Mucosa of descending colon (tissue), 3 donors: Measurements from ENCODE around the gene OR4D6. TPM values are rescaled to one million over a fixed set of nuclear protein-coding genes. Genes with fewer than 3 reads are reported as not detected.

Source experiments
- ATAC-seq: fragments of 200-7000 bp; cut with Tn5 transposase; one replicate; pipeline ENCODE4 v1.9.1; 2020; ENCODE audit warnings: mild to moderate bottlenecking, moderate library complexity
- DNase-seq, 3 donors: peaks; one replicate each; pipeline ENCODE4 v3.0.0-alpha.2; 2020
- H3K36me3 ChIP-seq: fragments of 200-600 bp; one replicate; pipeline ENCODE4 v1.8.0; 2021; ENCODE audit warnings: low read depth, mild to moderate bottlenecking
- H3K4me1 ChIP-seq: fragments of 200-600 bp; one replicate; pipeline ENCODE4 v1.8.0; 2021; ENCODE audit warnings: low read depth, mild to moderate bottlenecking
- H3K4me3 ChIP-seq: fragments of 200-600 bp; one replicate; pipeline ENCODE4 v1.8.0; 2021; ENCODE audit warnings: mild to moderate bottlenecking
- H3K9me3 ChIP-seq: fragments of 200-600 bp; one replicate; pipeline ENCODE4 v1.8.0; 2021; ENCODE audit warnings: mild to moderate bottlenecking
- CTCF ChIP-seq: fragments of 200-600 bp; IDR thresholded peaks from one replicate; pipeline ENCODE4 v1.8.0; 2022; ENCODE audit warnings: antibody characterized with exemption, mild to moderate bottlenecking
- intact Hi-C, 2 donors: fragments of 100-400 bp; cut with DNase I in 1 of 2; cut with micrococcal nuclease in 1 of 2; formaldehyde crosslinking; loops; one replicate each; pipeline versions ENCODE4 v1.11.0 to v1.11.1; 2022; cut with DNase I, micrococcal nuclease
- total RNA-seq, 3 donors: library from RNA; stranded (reverse); fragmentation: NEBNext Ultra II Directional in 2 of 3; extraction: Animal tissue kit (Norgen Biotek cat#: 25700) in 2 of 3; gene quantifications; one replicate each; pipeline versions ENCODE4 v1.2.1 to v1.2.4, GENCODE V29; 2021 to 2023
- donor health status: DM: no; HTN: no; CAD: no; lungs with moderate emphysema.
- donor health status: DM: no; HTN: no; CAD: no.
- donor health status: DM: no; HTN: yes; CAD: no.

The OR4D6 gene
- total RNA-seq, 3 donors from 2014 or later = not detected

GRCh38 chr11:59423835-59424234, 32.9 kb upstream of the OR4D6 start:
- no peak for ATAC-seq
- intact Hi-C loops = no loop called here
- H3K36me3 ChIP-seq = no peaks in the 10 kb centered on the region
- no peak overlapping the region for H3K4me3 ChIP-seq
- no peak for TF ChIP-seq CTCF
- H3K9me3 ChIP-seq = no peaks in the 10 kb centered on the region
- DNase-seq = no peak
- no peaks in the 10 kb centered on the region for H3K4me1 ChIP-seq

GRCh38 chr11:59425131-59425530, 31.6 kb upstream of the OR4D6 start:
- H3K9me3 ChIP-seq = no peaks in the 10 kb centered on the region
- intact Hi-C loops = no loop called here
- ATAC-seq (no peak), DNase-seq (no peak)
- H3K4me1 ChIP-seq = no peaks in the 10 kb centered on the region
- H3K36me3 ChIP-seq = no peaks in the 10 kb centered on the region
- no peak overlapping the region for H3K4me3 ChIP-seq
- no peak for TF ChIP-seq CTCF

GRCh38 chr11:59426361-59427067, 30.2 kb upstream of the OR4D6 start, which contains the start of gene OR5A2:
Gene OR5A2, minus strand, starts transcription at chr11:59426413. Its CDS starts 3,460 bp downstream, at chr11:59422953.
- no peak for TF ChIP-seq CTCF
- Histone ChIP-seq H3K36me3 (no peaks in the 10 kb centered on the region), H3K4me3 (no peak within 1 kb of the TSS), H3K4me1 (no peaks in the 10 kb centered on the region), H3K9me3 (no peaks in the 10 kb centered on the region)
- no peak for DNase-seq
- ATAC-seq = no peak
- intact Hi-C loops = no loop called here

- intact Hi-C loops = no loop called here
Observed at GRCh38 chr11:59427068-59427382, 29.7 kb upstream of the OR4D6 start.

GRCh38 chr11:59429924-59430516, 26.7 kb upstream of the OR4D6 start:
- Histone ChIP-seq H3K4me3 (no peak overlapping the region), H3K9me3 (no peaks in the 10 kb centered on the region), H3K36me3 (no peaks in the 10 kb centered on the region), H3K4me1 (no peaks in the 10 kb centered on the region)
- intact Hi-C loops = no loop called here
- ATAC-seq (peak; percentile 49), DNase-seq (peak in 1 of 3 donors; percentile 73)
- TF ChIP-seq CTCF = peak; percentile 47

More at GRCh38 chr11:59427068-59427382, 29.7 kb upstream of the OR4D6 start:
- DNase-seq (no peak), ATAC-seq (no peak)
- no peak overlapping the region for H3K4me3 ChIP-seq
- H3K9me3 ChIP-seq = no peaks in the 10 kb centered on the region
- no peaks in the 10 kb centered on the region for H3K4me1 ChIP-seq
- TF ChIP-seq CTCF = no peak
- no peaks in the 10 kb centered on the region for H3K36me3 ChIP-seq
